ENCODE measurements around the gene MFF.
A peak's percentile ranks its signal among the peaks of the same experiment; 100 is the strongest.

DNA sequence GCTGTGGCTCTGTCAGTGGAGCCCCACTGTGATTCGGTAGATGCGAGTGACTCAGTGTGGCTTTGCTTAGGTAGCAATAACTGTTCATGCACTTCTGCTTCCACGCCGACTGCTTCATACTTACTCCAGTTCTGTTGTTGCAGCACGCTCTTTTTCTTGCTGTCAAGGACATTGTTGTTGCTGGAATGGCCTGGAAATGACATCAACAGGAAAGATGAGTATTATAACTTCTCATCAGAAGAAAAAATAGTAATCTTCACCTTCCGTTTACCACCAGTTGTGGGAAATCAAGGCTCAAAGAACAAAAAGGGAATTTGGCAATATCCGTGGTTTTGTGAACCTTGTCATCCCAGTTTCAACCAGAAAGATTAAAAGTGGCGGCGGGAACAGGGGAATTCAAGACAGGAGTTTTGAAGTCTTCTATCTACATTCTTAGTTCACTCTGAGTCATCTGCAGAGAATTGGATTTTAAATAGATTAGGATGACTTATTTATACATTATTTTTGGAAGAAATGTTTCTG, 45.8 kb downstream of the MFF start:
- TF ChIP-seq POLR2AphosphoS5 (IDR thresholded peaks at IDR 0.05) (peak; percentile 61 to 71), POLR2A (IDR thresholded peaks at IDR 0.05) (no peak)

Measured in upper lobe of left lung (tissue), 4 donors.